K562 (cell line): Measurements from ENCODE around the gene HYOU1. TPM values are rescaled to one million over a fixed set of nuclear protein-coding genes. Genes with fewer than 3 reads are reported as not detected.

Source experiments
- ATAC-seq: fragments of 200-7000 bp; cut with Tn5 transposase; 3 replicates; pipeline ENCODE4 v1.9.1; 2020; ENCODE audit warnings: moderate library complexity
- BruUV-seq: library from RNA; stranded (reverse); fragments of 400-500 nt; replicated peaks from 2 replicates; lab custom pipeline; 2021; lab: Mats Ljungman, UMichigan
- CTCF ChIA-PET: fragments of 300-600 bp; formaldehyde crosslinking; extraction: SDS; loops from one replicate; lab custom pipeline; 2021; ENCODE audit warnings: low intra/inter-chr PET ratio; lab: Yijun Ruan, JAX
- POLR2A ChIA-PET: fragments of 300-600, 350-650 bp; sonication (Branson Sonifier 250); formaldehyde crosslinking; extraction: SDS; loops from one replicate; lab custom pipeline; 2021; ENCODE audit warnings: antibody characterized with exemption, inconsistent platforms; lab: Yijun Ruan, JAX
- DNase-seq, 4 experiments: peaks; one replicate each; pipeline versions ENCODE4 v3.0.0 to v3.0.0-alpha.2; 2011 to 2018; ENCODE audit warnings: low spot score in 3 of 4, mixed read lengths in 3 of 4; ENCODE audit errors: extremely low read depth in 1 of 4
- FAIRE-seq: peaks from 2 replicates; lab custom pipeline; 2011; peaks lifted over from hg19 to GRCh38; lab: Jason Lieb, UNC
- H2AFZ ChIP-seq: 2 replicates; pipeline ENCODE4 v1.6.0; 2011; ENCODE audit warnings: low read depth, low read length, control low read depth, inconsistent platforms
- H3K27ac ChIP-seq: fragments of 200-600 bp; 3 replicates; pipeline ENCODE4 v1.8.0; 2011; ENCODE audit warnings: low read depth, mild to moderate bottlenecking, control low read depth, inconsistent platforms, low read length, moderate library complexity, mixed read lengths; ENCODE audit errors: extremely low read depth
- H3K27me3 ChIP-seq, 2 experiments: fragments of 300-600 bp in 1 of 2; 2 replicates in 1 of 2; 3 replicates in 1 of 2; pipeline versions ENCODE4 v1.6.0 to v1.8.0; 2011; ENCODE audit warnings: inconsistent platforms in 2 of 2, low read length in 2 of 2, mild to moderate bottlenecking in 1 of 2, mixed read lengths in 1 of 2, moderate library complexity in 1 of 2; ENCODE audit not compliant: control insufficient read depth in 2 of 2, insufficient read depth in 2 of 2
- H3K36me3 ChIP-seq: fragments of 300-600 bp; 3 replicates; pipeline ENCODE4 v1.8.0; 2011; ENCODE audit warnings: mild to moderate bottlenecking, low read length, inconsistent platforms; ENCODE audit not compliant: control insufficient read depth, insufficient read depth
- H3K4me1 ChIP-seq, 2 experiments: fragments of 200-600 bp in 1 of 2; replicated peaks in 1 of 2; 2 replicates in 1 of 2; 3 replicates in 1 of 2; pipeline versions ENCODE4 v1.5.1 to v1.8.0; 2011; ENCODE audit warnings: inconsistent platforms in 2 of 2, low read length in 2 of 2, mild to moderate bottlenecking in 1 of 2, mixed read lengths in 1 of 2, moderate library complexity in 1 of 2; ENCODE audit not compliant: control insufficient read depth in 2 of 2, insufficient read depth in 2 of 2
- H3K4me2 ChIP-seq: 2 replicates; pipeline ENCODE4 v1.6.1; 2011; ENCODE audit warnings: low read length, control low read depth, inconsistent platforms, mixed read lengths; ENCODE audit not compliant: insufficient read depth
- H3K4me3 ChIP-seq: fragments of 200-600 bp; sonication (generic), shearing (Covaris generic); 2 replicates; pipeline ENCODE4 v1.5.1; 2016; ENCODE audit warnings: control low read depth, inconsistent platforms
- H3K79me2 ChIP-seq: fragments of 200-600 bp; 3 replicates; pipeline ENCODE4 v1.8.0; 2011; ENCODE audit warnings: low read length, inconsistent platforms; ENCODE audit not compliant: control insufficient read depth, insufficient read depth
- H3K9ac ChIP-seq, 2 experiments: 2 replicates each; pipeline versions ENCODE4 v1.6.0 to v1.6.1; 2011; ENCODE audit warnings: low read depth in 2 of 2, low read length in 2 of 2, control low read depth in 1 of 2, inconsistent platforms in 1 of 2, mild to moderate bottlenecking in 1 of 2, mixed read lengths in 1 of 2; ENCODE audit not compliant: insufficient read depth in 1 of 2
- H3K9me1 ChIP-seq: one replicate; pipeline ENCODE4 v1.6.0; 2011; ENCODE audit warnings: inconsistent platforms, mild to moderate bottlenecking, low read length, moderate library complexity; ENCODE audit not compliant: control insufficient read depth, insufficient read depth
- H3K9me3 ChIP-seq: replicated peaks from 2 replicates; pipeline ENCODE4 v1.5.1; 2011; ENCODE audit warnings: low read depth, low read length, inconsistent platforms; ENCODE audit not compliant: control insufficient read depth, insufficient read depth
- H4K20me1 ChIP-seq: replicated peaks from 2 replicates; pipeline ENCODE4 v1.6.1; 2011; ENCODE audit warnings: low read length, inconsistent platforms, mixed read lengths; ENCODE audit not compliant: control insufficient read depth, insufficient read depth
- COPS2 ChIP-seq: fragments of 450-650 bp; conservative IDR thresholded peaks from 2 replicates; pipeline ENCODE4 v1.6.1; 2016; ENCODE audit warnings: mild to moderate bottlenecking, moderate library complexity
- FOXA3 ChIP-seq, 2 experiments: fragments of 450-650 bp in 1 of 2; sonication (generic) in 1 of 2; formaldehyde crosslinking; IDR thresholded peaks in 1 of 2; conservative IDR thresholded peaks in 1 of 2; 2 replicates each; pipeline versions ENCODE4 v1.4.0 to v1.8.0; 2020 to 2022; ENCODE audit warnings: mild to moderate bottlenecking in 2 of 2, missing genetic modification reagents in 1 of 2
- ZFP30 ChIP-seq: fragments of 250-450 bp; sonication (Bioruptor Pico); IDR thresholded peaks from 2 replicates; pipeline ENCODE4 v1.8.0; 2022; ENCODE audit warnings: moderate library complexity, mild to moderate bottlenecking, inconsistent platforms, borderline replicate concordance
- WGBS: fragments of 100-300 bp; shearing (Covaris generic); methylation state at CpG from one replicate; pipeline ENCODE4 v1.1.6; 2016; ENCODE audit warnings: low coverage, mixed read lengths; ENCODE audit not compliant: insufficient coverage; ENCODE audit errors: missing lambda C conversion rate; 5-methylcytosine and 5-hydroxymethylcytosine counted together
- in situ Hi-C: fragments of 300-500 bp; cut with MboI; formaldehyde crosslinking; loops from 4 replicates; pipeline ENCODE4 v1.15.0; 2018; ENCODE audit warnings: inconsistent platforms, mixed read lengths
- intact Hi-C: fragments of 100-400 bp; cut with micrococcal nuclease; formaldehyde crosslinking; loops from 2 replicates; pipeline ENCODE4 v1.14.2; 2022
- polyA plus RNA-seq, 8 experiments: library from polyadenylated mRNA; depleted of rRNA in 4 of 8; stranded (reverse) in 5 of 8; unstranded in 3 of 8; fragments of >200 nt; fragmentation: Nextera tagmentation in 2 of 8; fragmentation: Illumina TruSeq in 1 of 8; extraction: Ambion mirVana in 2 of 8; extraction: Trizol in 1 of 8; gene quantifications; 2 replicates each; pipeline versions ENCODE4 v1.2.1 to v1.2.3, GENCODE V29; 2011 to 2014; ENCODE audit warnings: inconsistent platforms in 1 of 8, missing spikeins in 1 of 8
- total RNA-seq, 7 experiments: library from RNA; depleted of rRNA in 6 of 7; stranded (reverse); fragments of >200 nt in 6 of 7; fragmentation: Illumina TruSeq in 2 of 7; extraction: Trizol in 2 of 7; gene quantifications; 2 replicates each; pipeline versions ENCODE4 v1.2.1 to v1.2.3, GENCODE V29; 2011 to 2021; ENCODE audit warnings: low replicate concordance in 1 of 7
- TF ChIP-seq, protein P1 (sequence below): fragments of 250-450 bp; sonication (Bioruptor Pico); IDR thresholded peaks from 2 replicates; pipeline ENCODE4 v1.8.0; 2021; ENCODE audit warnings: mild to moderate bottlenecking, moderate library complexity
- TF ChIP-seq, protein P2 (sequence below), 2 experiments: fragments of 450-650 bp; IDR thresholded peaks; 2 replicates each; pipeline ENCODE4 v1.6.1; 2016; ENCODE audit warnings: mild to moderate bottlenecking in 2 of 2, borderline replicate concordance in 1 of 2, low read depth in 1 of 2, moderate library complexity in 1 of 2

The HYOU1 gene
- total and polyA plus RNA-seq, 9 of the 15 experiments (the other 6 are each of a cell fraction or from before 2014, with no cell fraction given) = 19.5 to 197 (median 128) TPM

DNA sequence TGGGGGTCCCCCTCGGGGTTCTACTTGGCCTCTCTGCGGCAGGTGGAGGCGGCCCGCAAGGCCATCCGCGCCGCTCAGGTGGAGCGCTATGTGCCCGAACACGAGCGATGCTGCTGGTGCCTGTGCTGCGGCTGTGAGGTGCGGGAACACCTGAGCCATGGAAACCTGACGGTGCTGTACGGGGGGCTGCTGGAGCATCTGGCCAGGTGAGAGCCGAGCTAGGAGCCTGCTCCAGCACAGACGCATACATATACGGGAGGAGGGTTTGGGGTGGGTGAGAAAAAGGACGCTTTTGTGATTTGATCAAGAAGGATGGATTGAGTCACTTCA is 58.7 kb downstream of the HYOU1 start:
- H3K4me2 ChIP-seq = peak overlapping the region; percentile 100
- ChIA-PET CTCF (no interaction called here), POLR2A (interaction anchor here (1.0 to 1.5 kb wide), 5 partner anchors 14 to 377 kb away, joined by 3 to 9 read pairs (median 6); partner anchors contain the start of genes RPS25 and TRAPPC4)
- DNase-seq (no peak), FAIRE-seq (no peak), ATAC-seq (peak; percentile 14)
- no peaks in the 10 kb centered on the region for H4K20me1 ChIP-seq
- no peaks in the 10 kb centered on the region for H3K9me3 ChIP-seq
- peak overlapping the region; percentile 90 for H2AFZ ChIP-seq
- BruUV-seq = TSS peak; percentile 51
- H3K79me2 ChIP-seq = peaks cover 30% of the 10 kb centered on the region
- 2% methylated on average over 10 of the region's 19 CpGs for WGBS
- peaks cover 9 to 13% of the 10 kb centered on the region in 2 experiments; a peak in 4 of 5 replicates for H3K4me1 ChIP-seq
- H3K4me3 ChIP-seq = peak overlapping the region; percentile 83
- H3K27me3 ChIP-seq = no peaks in the 10 kb centered on the region
- H3K9ac ChIP-seq = peak overlapping the region; percentile 77 to 91
- intact Hi-C loops = loop anchor here (1.0 kb wide), 1 partner anchor 20 kb away; the partner anchor contains the start of genes RPS25 and TRAPPC4
- peak overlapping the region; percentile 46; the same call in 2 of the 3 replicates for H3K27ac ChIP-seq
- peaks cover 35% of the 10 kb centered on the region; the same call in 2 of the 3 replicates for H3K36me3 ChIP-seq
- H3K9me1 ChIP-seq = no peaks in the 10 kb centered on the region
- in situ Hi-C loops = no loop called here
- TF ChIP-seq, protein P1, sequence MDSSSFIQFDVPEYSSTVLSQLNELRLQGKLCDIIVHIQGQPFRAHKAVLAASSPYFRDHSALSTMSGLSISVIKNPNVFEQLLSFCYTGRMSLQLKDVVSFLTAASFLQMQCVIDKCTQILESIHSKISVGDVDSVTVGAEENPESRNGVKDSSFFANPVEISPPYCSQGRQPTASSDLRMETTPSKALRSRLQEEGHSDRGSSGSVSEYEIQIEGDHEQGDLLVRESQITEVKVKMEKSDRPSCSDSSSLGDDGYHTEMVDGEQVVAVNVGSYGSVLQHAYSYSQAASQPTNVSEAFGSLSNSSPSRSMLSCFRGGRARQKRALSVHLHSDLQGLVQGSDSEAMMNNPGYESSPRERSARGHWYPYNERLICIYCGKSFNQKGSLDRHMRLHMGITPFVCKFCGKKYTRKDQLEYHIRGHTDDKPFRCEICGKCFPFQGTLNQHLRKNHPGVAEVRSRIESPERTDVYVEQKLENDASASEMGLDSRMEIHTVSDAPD = no peak
- TF ChIP-seq COPS2 (no peak), ZFP30 (CRISPR knock-in tag) (no peak), FOXA3 (CRISPR knock-in tag; conservative IDR thresholded peaks at IDR 0.05 in 1 of 2, IDR thresholded peaks at IDR 0.05 in 1 of 2) (0 out of 4 replicates have a peak, but pooled peaks of 1 of the 2 experiments have one; percentile 29)
- TF ChIP-seq, protein P2, sequence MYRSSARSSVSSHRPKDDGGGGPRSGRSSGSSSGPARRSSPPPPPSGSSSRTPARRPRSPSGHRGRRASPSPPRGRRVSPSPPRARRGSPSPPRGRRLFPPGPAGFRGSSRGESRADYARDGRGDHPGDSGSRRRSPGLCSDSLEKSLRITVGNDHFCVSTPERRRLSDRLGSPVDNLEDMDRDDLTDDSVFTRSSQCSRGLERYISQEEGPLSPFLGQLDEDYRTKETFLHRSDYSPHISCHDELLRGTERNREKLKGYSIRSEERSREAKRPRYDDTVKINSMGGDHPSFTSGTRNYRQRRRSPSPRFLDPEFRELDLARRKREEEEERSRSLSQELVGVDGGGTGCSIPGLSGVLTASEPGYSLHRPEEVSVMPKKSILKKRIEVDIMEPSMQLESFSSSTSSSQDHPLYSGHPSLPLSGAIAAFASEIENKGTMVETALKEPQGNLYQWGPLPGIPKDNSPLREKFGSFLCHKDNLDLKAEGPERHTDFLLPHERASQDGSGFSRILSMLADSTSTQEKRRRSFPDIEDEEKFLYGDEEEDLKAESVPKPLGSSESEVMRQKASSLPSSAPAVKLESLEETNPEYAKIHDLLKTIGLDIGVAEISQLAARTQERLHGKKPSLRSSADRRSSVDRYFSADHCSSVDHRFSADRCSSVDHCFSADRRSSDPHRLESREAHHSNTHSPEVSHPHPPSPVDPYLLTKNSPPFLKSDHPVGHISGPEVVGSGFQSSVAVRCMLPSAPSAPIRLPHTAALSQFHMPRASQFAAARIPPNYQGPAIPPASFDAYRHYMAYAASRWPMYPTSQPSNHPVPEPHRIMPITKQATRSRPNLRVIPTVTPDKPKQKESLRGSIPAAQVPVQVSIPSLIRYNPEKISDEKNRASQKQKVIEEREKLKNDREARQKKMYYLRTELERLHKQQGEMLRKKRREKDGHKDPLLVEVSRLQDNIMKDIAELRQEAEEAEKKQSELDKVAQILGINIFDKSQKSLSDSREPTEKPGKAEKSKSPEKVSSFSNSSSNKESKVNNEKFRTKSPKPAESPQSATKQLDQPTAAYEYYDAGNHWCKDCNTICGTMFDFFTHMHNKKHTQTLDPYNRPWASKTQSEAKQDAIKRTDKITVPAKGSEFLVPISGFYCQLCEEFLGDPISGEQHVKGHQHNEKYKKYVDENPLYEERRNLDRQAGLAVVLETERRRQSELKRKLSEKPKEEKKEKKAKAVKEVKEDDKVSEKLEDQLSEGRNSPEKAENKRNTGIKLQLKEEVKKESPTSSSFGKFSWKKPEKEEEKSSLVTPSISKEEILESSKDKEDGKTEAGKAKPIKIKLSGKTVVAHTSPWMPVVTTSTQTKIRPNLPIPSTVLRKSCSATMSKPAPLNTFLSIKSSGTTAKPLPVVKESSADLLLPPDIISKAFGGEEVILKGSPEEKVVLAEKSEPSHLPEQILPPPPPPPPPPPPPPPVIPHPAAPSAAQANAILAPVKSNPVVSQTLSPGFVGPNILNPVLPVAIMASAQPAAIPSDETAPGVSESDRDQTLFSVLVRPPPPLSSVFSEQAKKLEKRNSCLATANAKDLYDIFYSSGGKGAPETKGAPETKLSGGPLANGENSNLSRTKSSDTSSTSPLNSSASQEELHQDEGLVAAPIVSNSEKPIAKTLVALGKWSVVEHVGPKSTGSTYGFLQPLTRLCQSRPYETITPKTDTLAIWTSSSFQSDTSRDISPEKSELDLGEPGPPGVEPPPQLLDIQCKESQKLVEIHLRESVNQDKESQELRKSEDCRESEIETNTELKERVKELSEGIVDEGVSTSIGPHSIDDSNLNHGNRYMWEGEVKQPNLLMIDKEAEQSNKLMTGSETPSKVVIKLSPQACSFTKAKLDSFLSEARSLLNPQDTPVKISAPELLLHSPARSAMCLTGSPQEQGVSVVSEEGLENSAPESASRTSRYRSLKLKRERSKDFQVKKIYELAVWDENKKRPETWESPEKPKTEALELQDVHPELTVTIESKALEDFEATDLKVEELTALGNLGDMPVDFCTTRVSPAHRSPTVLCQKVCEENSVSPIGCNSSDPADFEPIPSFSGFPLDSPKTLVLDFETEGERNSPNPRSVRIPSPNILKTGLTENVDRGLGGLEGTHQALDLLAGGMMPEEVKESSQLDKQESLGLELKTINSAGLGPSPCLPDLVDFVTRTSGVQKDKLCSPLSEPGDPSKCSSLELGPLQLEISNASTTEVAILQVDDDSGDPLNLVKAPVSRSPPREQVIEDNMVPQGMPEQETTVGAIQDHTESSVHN (IDR thresholded peaks at IDR 0.05; ENCODE audit: borderline replicate concordance in 1 of 2, low read depth in 1 of 2) = no peak
